ENCODE measurements around the gene KIF23. TPM values are rescaled to one million over a fixed set of nuclear protein-coding genes. Genes with fewer than 3 reads are reported as not detected.
"Not testable (repeated sequence)": the region's sequence is repeated elsewhere in the genome, so short reads cannot be mapped to it uniquely, and the experiment has no call there.

The KIF23 gene
- total RNA-seq, 1 donor from 2014 or later = 193 TPM

DNA sequence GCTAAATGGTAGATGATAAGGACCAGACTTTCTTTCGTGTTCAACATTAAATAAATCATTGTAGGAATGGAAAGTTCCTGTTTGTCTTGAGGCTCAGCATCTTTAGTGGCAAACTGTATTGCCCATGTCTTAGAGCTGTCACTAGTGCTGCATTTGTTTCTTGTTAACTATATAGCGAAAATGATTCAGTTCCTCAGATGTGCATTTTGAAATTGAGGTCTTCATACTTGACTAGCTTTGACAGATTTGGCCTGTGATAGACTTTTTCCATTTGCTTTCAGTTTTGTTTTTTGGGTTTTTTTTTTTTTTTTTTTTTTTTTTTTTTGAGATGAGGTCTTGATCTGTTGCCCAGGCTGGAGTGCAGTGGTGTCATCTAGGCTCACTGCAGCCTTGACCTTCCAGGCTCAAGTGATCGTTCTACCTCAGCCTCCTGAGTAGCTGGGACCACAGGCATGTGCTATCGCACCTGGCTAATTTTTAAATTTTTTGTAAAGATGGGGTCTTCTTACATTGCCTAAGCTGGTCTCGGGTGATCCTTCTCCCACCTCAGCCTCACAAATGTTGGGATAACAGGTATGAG, 29.0 kb downstream of the KIF23 start:
- Mint-ChIP-seq H3K9me3 (no peaks in the 10 kb centered on the region), H3K27me3 (ENCODE audit: insufficient read depth, low read depth) (no peaks in the 10 kb centered on the region), H3K4me1 (no peaks in the 10 kb centered on the region), H3K4me3 (no peak overlapping the region), H3K36me3 (peaks cover 21% of the 10 kb centered on the region), H3K27ac (no peak overlapping the region)
- no peaks in the 10 kb centered on the region for H4K20me1 ChIP-seq (ENCODE audit: low read depth)
- H3K4me3 ChIP-seq = no peak overlapping the region
- no peak overlapping the region for H2AFZ ChIP-seq (replicated peaks)
- H3K4me2 ChIP-seq = no peak overlapping the region
- DNase-seq (ENCODE audit: low spot score) = no peak
- no peaks in the 10 kb centered on the region for H3K27me3 ChIP-seq
- TF ChIP-seq EZH2 (IDR thresholded peaks at IDR 0.05) (no peak), EZH2phosphoT487 (IDR thresholded peaks at IDR 0.05) (no peak)
- TF ChIP-seq, protein P1, sequence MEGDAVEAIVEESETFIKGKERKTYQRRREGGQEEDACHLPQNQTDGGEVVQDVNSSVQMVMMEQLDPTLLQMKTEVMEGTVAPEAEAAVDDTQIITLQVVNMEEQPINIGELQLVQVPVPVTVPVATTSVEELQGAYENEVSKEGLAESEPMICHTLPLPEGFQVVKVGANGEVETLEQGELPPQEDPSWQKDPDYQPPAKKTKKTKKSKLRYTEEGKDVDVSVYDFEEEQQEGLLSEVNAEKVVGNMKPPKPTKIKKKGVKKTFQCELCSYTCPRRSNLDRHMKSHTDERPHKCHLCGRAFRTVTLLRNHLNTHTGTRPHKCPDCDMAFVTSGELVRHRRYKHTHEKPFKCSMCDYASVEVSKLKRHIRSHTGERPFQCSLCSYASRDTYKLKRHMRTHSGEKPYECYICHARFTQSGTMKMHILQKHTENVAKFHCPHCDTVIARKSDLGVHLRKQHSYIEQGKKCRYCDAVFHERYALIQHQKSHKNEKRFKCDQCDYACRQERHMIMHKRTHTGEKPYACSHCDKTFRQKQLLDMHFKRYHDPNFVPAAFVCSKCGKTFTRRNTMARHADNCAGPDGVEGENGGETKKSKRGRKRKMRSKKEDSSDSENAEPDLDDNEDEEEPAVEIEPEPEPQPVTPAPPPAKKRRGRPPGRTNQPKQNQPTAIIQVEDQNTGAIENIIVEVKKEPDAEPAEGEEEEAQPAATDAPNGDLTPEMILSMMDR (IDR thresholded peaks at IDR 0.05) = no peak
- peaks cover 71% of the 10 kb centered on the region for H3K36me3 ChIP-seq
- no peaks in the 10 kb centered on the region for H3K9me3 ChIP-seq (ENCODE audit: low read depth)
- H3F3A ChIP-seq (ENCODE audit: low read depth) = peaks cover 36% of the 10 kb centered on the region
- no peak overlapping the region for H3K27ac ChIP-seq
- no peaks in the 10 kb centered on the region for H3K79me2 ChIP-seq (ENCODE audit: low read depth)
- no peaks in the 10 kb centered on the region for H3K4me1 ChIP-seq
- no peak overlapping the region for H3K9ac ChIP-seq

DNA sequence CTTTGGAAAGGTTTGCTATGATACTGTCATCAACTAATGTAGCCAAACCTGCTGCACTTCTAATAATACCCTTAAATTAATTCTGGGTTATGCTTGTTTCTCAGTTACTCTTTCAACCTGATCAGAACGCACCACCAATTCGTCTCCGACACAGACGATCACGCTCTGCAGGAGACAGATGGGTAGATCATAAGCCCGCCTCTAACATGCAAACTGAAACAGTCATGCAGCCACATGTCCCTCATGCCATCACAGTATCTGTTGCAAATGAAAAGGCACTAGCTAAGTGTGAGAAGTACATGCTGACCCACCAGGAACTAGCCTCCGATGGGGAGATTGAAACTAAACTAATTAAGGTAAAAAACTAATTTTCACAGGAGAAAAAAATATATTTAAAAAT, 30.5 kb downstream of the KIF23 start:
- Mint-ChIP-seq H3K4me1 (no peaks in the 10 kb centered on the region), H3K27ac (no peak overlapping the region), H3K4me3 (no peak overlapping the region), H3K36me3 (peaks cover 18% of the 10 kb centered on the region), H3K9me3 (no peaks in the 10 kb centered on the region), H3K27me3 (ENCODE audit: insufficient read depth, low read depth) (no peaks in the 10 kb centered on the region)
- Histone ChIP-seq H3K9me3 (ENCODE audit: low read depth) (no peaks in the 10 kb centered on the region), H2AFZ (replicated peaks) (no peak overlapping the region), H3K79me2 (ENCODE audit: low read depth) (no peaks in the 10 kb centered on the region), H3K36me3 (peaks cover 68% of the 10 kb centered on the region), H3K27me3 (no peaks in the 10 kb centered on the region), H3K9ac (no peak overlapping the region), H3K4me3 (no peak overlapping the region), H3K27ac (no peak overlapping the region), H3K4me2 (no peak overlapping the region), H3F3A (ENCODE audit: low read depth) (peaks cover 36% of the 10 kb centered on the region), H3K4me1 (no peaks in the 10 kb centered on the region), H4K20me1 (ENCODE audit: low read depth) (no peaks in the 10 kb centered on the region)
- TF ChIP-seq EZH2 (IDR thresholded peaks at IDR 0.05) (no peak), EZH2phosphoT487 (IDR thresholded peaks at IDR 0.05) (no peak)
- TF ChIP-seq, protein P1 (IDR thresholded peaks at IDR 0.05) = no peak
- no peak for DNase-seq (ENCODE audit: low spot score)

DNA sequence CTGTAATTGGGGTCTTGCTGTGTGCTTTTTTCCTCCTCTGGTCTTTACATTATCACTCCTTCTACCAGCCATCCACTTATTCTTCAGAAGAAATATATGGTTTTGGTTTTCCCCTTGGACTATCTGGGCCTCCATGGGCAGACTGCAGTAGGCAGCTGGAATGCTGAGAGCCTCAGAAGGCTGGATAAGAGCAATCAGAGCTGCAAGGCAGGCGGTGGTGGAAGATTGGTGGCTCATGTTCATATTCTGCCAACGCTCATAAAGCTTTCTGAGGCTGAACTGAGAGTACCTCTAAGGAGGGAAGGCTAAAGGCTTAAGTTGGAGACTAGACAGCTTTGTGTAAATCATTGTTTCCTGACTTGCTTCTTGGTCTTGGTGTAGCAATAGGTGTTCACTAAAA, 32.8 kb downstream of the KIF23 start:
- no peaks in the 10 kb centered on the region for H3K27me3 ChIP-seq
- H3K36me3 Mint-ChIP-seq = peaks cover 13% of the 10 kb centered on the region
- no peaks in the 10 kb centered on the region for H3K9me3 Mint-ChIP-seq

DNA sequence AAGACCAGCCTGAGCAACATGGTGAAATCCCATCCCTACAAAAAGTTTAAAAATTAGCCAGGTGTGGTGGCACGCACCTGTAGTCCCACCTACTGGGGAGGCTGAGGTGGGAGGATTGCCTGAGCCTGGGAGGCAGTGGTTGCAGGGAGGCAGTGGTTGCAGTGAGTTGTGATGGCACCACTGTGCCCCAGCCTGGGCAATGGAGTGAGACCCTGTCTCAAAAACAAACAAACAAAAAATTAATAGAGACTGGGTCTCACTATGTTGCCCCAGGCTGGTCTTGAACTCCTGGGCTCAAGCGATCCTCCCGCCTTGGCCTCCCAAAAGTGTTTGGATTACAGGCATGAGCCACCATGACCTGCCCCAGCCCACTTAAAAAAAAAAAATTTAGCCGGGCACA, 36.1 kb downstream of the KIF23 start:
- not testable (repeated sequence) for DNase-seq (ENCODE audit: low spot score); H3K9me3 ChIP-seq (ENCODE audit: low read depth); H3K27me3 Mint-ChIP-seq (ENCODE audit: insufficient read depth, low read depth); H3K9ac ChIP-seq; H3K4me3 ChIP-seq; H3K27me3 ChIP-seq; H3K4me2 ChIP-seq; H3K27ac Mint-ChIP-seq; H3K27ac ChIP-seq; H3K4me3 Mint-ChIP-seq; H3K9me3 Mint-ChIP-seq; H2AFZ ChIP-seq (replicated peaks)
- H4K20me1 ChIP-seq (ENCODE audit: low read depth) = peaks cover 25% of the 10 kb centered on the region
- peaks cover 11% of the 10 kb centered on the region for H3K4me1 ChIP-seq
- H3F3A ChIP-seq (ENCODE audit: low read depth) = peaks cover 52% of the 10 kb centered on the region
- Mint-ChIP-seq H3K36me3 (peaks cover 19% of the 10 kb centered on the region), H3K4me1 (peaks cover 29% of the 10 kb centered on the region)
- H3K36me3 ChIP-seq = peaks cover 35% of the 10 kb centered on the region
- H3K79me2 ChIP-seq (ENCODE audit: low read depth) = peaks cover 26% of the 10 kb centered on the region

More for the DNA sequence above, 32.8 kb downstream of the KIF23 start:
- Histone ChIP-seq H3K4me3 (no peak overlapping the region), H3K9me3 (ENCODE audit: low read depth) (no peaks in the 10 kb centered on the region), H3K4me2 (no peak overlapping the region), H3K79me2 (ENCODE audit: low read depth) (no peaks in the 10 kb centered on the region), H3K36me3 (peaks cover 49% of the 10 kb centered on the region), H4K20me1 (ENCODE audit: low read depth) (no peaks in the 10 kb centered on the region), H3K4me1 (no peaks in the 10 kb centered on the region), H3F3A (ENCODE audit: low read depth) (peaks cover 38% of the 10 kb centered on the region), H3K9ac (no peak overlapping the region), H3K27ac (no peak overlapping the region), H2AFZ (replicated peaks) (no peak overlapping the region)
- no peak for DNase-seq (ENCODE audit: low spot score)
- peaks cover 5% of the 10 kb centered on the region for H3K4me1 Mint-ChIP-seq
- H3K27me3 Mint-ChIP-seq (ENCODE audit: insufficient read depth, low read depth) = no peaks in the 10 kb centered on the region
- H3K4me3 Mint-ChIP-seq = no peak overlapping the region
- no peak overlapping the region for H3K27ac Mint-ChIP-seq
- TF ChIP-seq, protein P1 (IDR thresholded peaks at IDR 0.05) = no peak
- TF ChIP-seq EZH2phosphoT487 (IDR thresholded peaks at IDR 0.05) (no peak), EZH2 (IDR thresholded peaks at IDR 0.05) (no peak)
